Right lobe of liver (tissue), 6 donors: Measurements from ENCODE around the gene PDE4B. TPM values are rescaled to one million over a fixed set of nuclear protein-coding genes. Genes with fewer than 3 reads are reported as not detected.
A peak's percentile ranks its signal among the peaks of the same experiment; 100 is the strongest.

Experiments used
- ATAC-seq, 4 donors: fragments of 200-7000 bp; cut with Tn5 transposase; one replicate each; pipeline ENCODE4 v1.9.1; 2020; ENCODE audit warnings: mild to moderate bottlenecking in 4 of 4, moderate library complexity in 4 of 4
- DNase-seq, 3 donors: peaks; one replicate each; pipeline ENCODE4 v3.0.0-alpha.2; 2020
- H3K27ac ChIP-seq, 3 donors: fragments of 200-600 bp; one replicate each; pipeline ENCODE4 v1.8.0; 2022
- H3K27me3 ChIP-seq, 2 donors: fragments of 200-600 bp; one replicate each; pipeline ENCODE4 v1.8.0; 2022
- H3K36me3 ChIP-seq, 4 donors: fragments of 200-600 bp; sonication (generic) in 1 of 4; one replicate each; pipeline versions ENCODE4 v1.5.1 to v1.8.0; 2017 to 2022; ENCODE audit warnings: control low read depth in 1 of 4
- H3K4me1 ChIP-seq, 4 donors: fragments of 200-600 bp; sonication (generic) in 1 of 4; one replicate each; pipeline versions ENCODE4 v1.5.1 to v1.8.0; 2017 to 2022; ENCODE audit warnings: control low read depth in 1 of 4
- H3K4me3 ChIP-seq, 3 donors: fragments of 200-600 bp; one replicate each; pipeline ENCODE4 v1.8.0; 2022
- H3K9me3 ChIP-seq, 4 donors: fragments of 200-600 bp; sonication (generic) in 1 of 4; one replicate each; pipeline versions ENCODE4 v1.5.1 to v1.8.0; 2017 to 2022; ENCODE audit warnings: control low read depth in 1 of 4
- POLR2A ChIP-seq: fragments of 450-650 bp; IDR thresholded peaks from one replicate; pipeline ENCODE4 v1.6.1; 2017; ENCODE audit warnings: antibody characterized with exemption, mild to moderate bottlenecking
- WGBS: methylation state at CpG from one replicate; pipeline ENCODE4 v1.1.6; 2018; ENCODE audit warnings: low coverage, low lambda C conversion rate; ENCODE audit not compliant: insufficient coverage; ENCODE audit errors: missing lambda C conversion rate; 5-methylcytosine and 5-hydroxymethylcytosine counted together
- intact Hi-C, 2 donors: fragments of 100-400 bp; cut with DNase I; formaldehyde crosslinking; loops; one replicate each; pipeline versions ENCODE4 v1.11.2 to v1.14.1; 2022
- total RNA-seq, 6 experiments: library from RNA; depleted of rRNA in 2 of 6; stranded (reverse); fragments of >200 nt in 2 of 6; fragmentation: NEBNext Ultra II Directional in 3 of 6; extraction: Animal tissue kit (Norgen Biotek cat#: 25700) in 3 of 6; gene quantifications; one replicate each; pipeline versions ENCODE4 v1.1.0 to v1.2.4, GENCODE V29; 2016 to 2023
- TF ChIP-seq, protein P1 (sequence below), 4 donors: fragments of 200-600 bp in 3 of 4; fragments of 450-650 bp in 1 of 4; IDR thresholded peaks; one replicate each; pipeline versions ENCODE4 v1.5.1 to v1.8.0; 2016 to 2022; ENCODE audit warnings: antibody characterized with exemption in 4 of 4, mild to moderate bottlenecking in 2 of 4
- donor health status: DM: no; HTN: yes; CAD: no.
- donor health status: DM: no; HTN: no; CAD: no.
- donor health status: DM: no; HTN: no; CAD: no.
- donor health status: DM: no; HTN: yes; CAD: no.
- donor health status: DM: no; HTN: yes; CAD: no.

PDE4B gene
- total RNA-seq, 6 experiments from 2014 or later: 1.4 to 6.4 (median 2.4) TPM

DNA sequence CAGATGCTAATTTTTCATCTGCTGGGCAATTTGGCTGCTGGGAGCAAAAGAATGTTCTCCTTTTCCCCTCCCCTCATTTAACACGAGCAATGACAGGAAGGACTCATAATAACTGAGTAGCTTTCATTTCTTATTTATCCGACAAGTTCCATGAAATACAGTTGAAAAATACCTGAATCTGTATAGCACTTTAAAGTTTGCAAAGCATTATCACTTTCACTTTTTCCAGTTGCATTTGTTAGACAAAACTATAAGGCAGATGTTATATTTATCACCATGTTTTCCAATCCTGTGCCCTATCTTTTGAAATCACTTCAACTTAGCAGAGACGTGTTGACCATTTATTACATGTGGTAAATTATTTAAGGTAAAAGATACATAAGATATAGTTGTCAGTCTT lies 390.7 kb downstream of the PDE4B start:
- Histone ChIP-seq H3K27ac (no peak overlapping the region), H3K4me3 (no peak overlapping the region), H3K27me3 (no peaks in the 10 kb centered on the region), H3K4me1 (no peaks in the 10 kb centered on the region), H3K36me3 (no peaks in the 10 kb centered on the region), H3K9me3 (no peaks in the 10 kb centered on the region)
- DNase-seq: no peak
- peak in 1 of 4 donors; percentile 41 for ATAC-seq
- WGBS: 51% methylated on average over 3 of the region's 3 CpGs
- intact Hi-C loops: no loop called here
- no peak for TF ChIP-seq POLR2A
- TF ChIP-seq, protein P1, sequence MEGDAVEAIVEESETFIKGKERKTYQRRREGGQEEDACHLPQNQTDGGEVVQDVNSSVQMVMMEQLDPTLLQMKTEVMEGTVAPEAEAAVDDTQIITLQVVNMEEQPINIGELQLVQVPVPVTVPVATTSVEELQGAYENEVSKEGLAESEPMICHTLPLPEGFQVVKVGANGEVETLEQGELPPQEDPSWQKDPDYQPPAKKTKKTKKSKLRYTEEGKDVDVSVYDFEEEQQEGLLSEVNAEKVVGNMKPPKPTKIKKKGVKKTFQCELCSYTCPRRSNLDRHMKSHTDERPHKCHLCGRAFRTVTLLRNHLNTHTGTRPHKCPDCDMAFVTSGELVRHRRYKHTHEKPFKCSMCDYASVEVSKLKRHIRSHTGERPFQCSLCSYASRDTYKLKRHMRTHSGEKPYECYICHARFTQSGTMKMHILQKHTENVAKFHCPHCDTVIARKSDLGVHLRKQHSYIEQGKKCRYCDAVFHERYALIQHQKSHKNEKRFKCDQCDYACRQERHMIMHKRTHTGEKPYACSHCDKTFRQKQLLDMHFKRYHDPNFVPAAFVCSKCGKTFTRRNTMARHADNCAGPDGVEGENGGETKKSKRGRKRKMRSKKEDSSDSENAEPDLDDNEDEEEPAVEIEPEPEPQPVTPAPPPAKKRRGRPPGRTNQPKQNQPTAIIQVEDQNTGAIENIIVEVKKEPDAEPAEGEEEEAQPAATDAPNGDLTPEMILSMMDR (IDR thresholded peaks at IDR 0.05): no peak

- H3K4me1 ChIP-seq: no peaks in the 10 kb centered on the region
- ATAC-seq (no peak), DNase-seq (no peak)
- 86% methylated on average over 4 of the region's 4 CpGs for WGBS
- TF ChIP-seq, protein P1 (IDR thresholded peaks at IDR 0.05): no peak
- TF ChIP-seq POLR2A: no peak
- intact Hi-C loops: no loop called here
- H3K27ac ChIP-seq: no peak overlapping the region
- H3K9me3 ChIP-seq: no peaks in the 10 kb centered on the region
- no peaks in the 10 kb centered on the region for H3K27me3 ChIP-seq
- no peak overlapping the region for H3K4me3 ChIP-seq
- no peaks in the 10 kb centered on the region for H3K36me3 ChIP-seq
Measured at GRCh38 chr1:66197120-66197519, 404.4 kb downstream of the PDE4B start.

GRCh38 chr1:66197785-66198184 lies 405.1 kb downstream of the PDE4B start:
- 90% methylated on average over 1 of the region's 1 CpG for WGBS
- Histone ChIP-seq H3K27ac (no peak overlapping the region), H3K4me1 (no peaks in the 10 kb centered on the region), H3K9me3 (no peaks in the 10 kb centered on the region), H3K4me3 (no peak overlapping the region), H3K27me3 (no peaks in the 10 kb centered on the region), H3K36me3 (no peaks in the 10 kb centered on the region)
- TF ChIP-seq POLR2A: no peak
- TF ChIP-seq, protein P1 (IDR thresholded peaks at IDR 0.05): no peak
- no peak for ATAC-seq
- intact Hi-C loops: no loop called here
- DNase-seq: no peak

DNA sequence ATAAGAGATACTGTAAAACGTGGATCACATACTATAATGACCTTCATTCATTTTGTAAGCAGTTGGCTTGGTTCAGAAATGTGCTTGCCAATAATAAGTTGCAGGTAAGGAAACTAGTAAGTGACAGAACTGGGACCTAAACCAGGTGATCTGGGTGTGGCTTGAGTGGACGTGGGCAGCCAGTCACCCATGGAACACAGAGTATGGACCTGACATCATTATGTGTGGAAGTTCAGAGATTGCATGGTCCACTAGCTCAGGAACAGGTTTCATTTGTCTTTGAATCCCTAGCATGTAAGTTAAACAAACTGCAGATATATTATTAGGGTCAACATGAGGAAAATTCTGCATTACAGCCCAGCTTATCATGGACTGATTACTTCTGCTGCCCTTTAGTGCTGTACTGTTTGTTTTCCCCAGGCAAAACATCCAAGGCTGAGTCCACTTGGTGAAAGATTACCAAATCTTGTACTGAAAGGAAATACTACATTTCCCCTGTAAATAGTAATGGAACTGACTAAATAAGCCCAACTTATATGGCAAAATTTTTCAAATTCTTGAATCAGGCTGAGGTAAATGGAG lies 414.0 kb downstream of the PDE4B start:
- DNase-seq (no peak), ATAC-seq (peak in 2 of 4 donors; percentile 37 to 90)
- H3K27ac ChIP-seq: no peak overlapping the region
- intact Hi-C loops: no loop called here
- peaks cover 0 to 3% (median 0%) of the 10 kb centered on the region in 4 donors for H3K4me1 ChIP-seq
- no peak overlapping the region for H3K4me3 ChIP-seq
- no peaks in the 10 kb centered on the region for H3K9me3 ChIP-seq
- 22% methylated on average over 2 of the region's 2 CpGs for WGBS
- H3K36me3 ChIP-seq: no peaks in the 10 kb centered on the region
- H3K27me3 ChIP-seq: no peaks in the 10 kb centered on the region
- TF ChIP-seq, protein P1 (IDR thresholded peaks at IDR 0.05): no peak
- TF ChIP-seq POLR2A: no peak

DNA sequence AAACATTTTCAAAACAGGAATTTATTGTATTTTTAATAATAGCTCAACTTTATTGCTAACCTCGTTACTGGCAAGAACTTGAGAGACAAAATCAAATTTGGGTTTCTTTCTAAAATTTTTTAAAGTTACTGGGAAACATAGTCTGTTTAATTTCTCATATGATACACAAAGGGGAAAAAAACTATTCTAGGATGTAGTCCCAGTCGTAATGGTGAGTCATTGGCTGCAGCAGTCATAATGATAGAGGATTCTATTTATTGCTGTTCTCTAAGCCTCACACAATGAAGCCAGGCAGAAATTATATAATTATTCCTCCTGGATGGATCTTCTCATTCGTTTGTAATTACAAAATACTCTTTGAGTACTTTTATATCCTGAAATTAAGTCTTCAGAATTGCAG lies 414.8 kb downstream of the PDE4B start:
- TF ChIP-seq, protein P1 (IDR thresholded peaks at IDR 0.05): no peak
- no peak for TF ChIP-seq POLR2A
- peak in 1 of 4 donors; percentile 55 for ATAC-seq
- Histone ChIP-seq H3K4me1 (peaks cover 0 to 3% (median 0%) of the 10 kb centered on the region in 4 donors), H3K27ac (no peak overlapping the region), H3K36me3 (no peaks in the 10 kb centered on the region), H3K9me3 (no peaks in the 10 kb centered on the region), H3K4me3 (no peak overlapping the region), H3K27me3 (no peaks in the 10 kb centered on the region)
- intact Hi-C loops: no loop called here
- WGBS: 42% methylated on average over 3 of the region's 3 CpGs
- DNase-seq: no peak
